HG02852 (cell line): ENCODE results near the gene HPCA.

Experiments
- ATAC-seq: cut with Tn5 transposase; IDR thresholded peaks from one replicate; pipeline ENCODE4 v1.9.1; 2021; ENCODE audit warnings: mild to moderate bottlenecking, moderate library complexity; ENCODE audit not compliant: unreplicated experiment

HPCA gene

GRCh38 chr1:32888677-32889420 lies 2.6 kb downstream of the HPCA start:
- no peak for ATAC-seq

GRCh38 chr1:32889731-32890278 lies 3.5 kb downstream of the HPCA start:
- no peak for ATAC-seq

GRCh38 chr1:32890516-32891240 lies 4.4 kb downstream of the HPCA start:
- ATAC-seq, result no peak

- no peak for ATAC-seq
Measured at GRCh38 chr1:32891241-32891570, 4.9 kb downstream of the HPCA start.

- ATAC-seq, result no peak
Measured at GRCh38 chr1:32891630-32892029, 5.3 kb downstream of the HPCA start.

GRCh38 chr1:32892368-32893197 lies 6.3 kb downstream of the HPCA start:
- no peak for ATAC-seq

- ATAC-seq, result no peak
Measured at GRCh38 chr1:32893198-32894018, 7.1 kb downstream of the HPCA start.

- no peak for ATAC-seq
Measured at GRCh38 chr1:32894019-32894600, 7.8 kb downstream of the HPCA start.

GRCh38 chr1:32894681-32895080 lies 8.4 kb downstream of the HPCA start:
- ATAC-seq, result no peak

GRCh38 chr1:32895325-32896215 lies 9.3 kb downstream of the HPCA start:
- no peak for ATAC-seq

GRCh38 chr1:32896451-32896850 lies 10.2 kb downstream of the HPCA start:
- ATAC-seq, result no peak

- ATAC-seq, result no peak
Measured at GRCh38 chr1:32897082-32898049, 11.1 kb downstream of the HPCA start.

GRCh38 chr1:32898056-32898455 lies 11.8 kb downstream of the HPCA start:
- ATAC-seq, result no peak

- ATAC-seq, result no peak
Measured at GRCh38 chr1:32898958-32899357, 12.7 kb downstream of the HPCA start.

GRCh38 chr1:32899586-32900296 lies 13.4 kb downstream of the HPCA start:
- no peak for ATAC-seq

GRCh38 chr1:32900371-32900955 lies 14.2 kb downstream of the HPCA start:
- ATAC-seq, result no peak
